Transverse colon (tissue), 4 donors: ENCODE data around the gene SWT1. TPM values are rescaled to one million over a fixed set of nuclear protein-coding genes. Genes with fewer than 3 reads are reported as not detected.

Experiments used
- DNase-seq: peaks from one replicate; pipeline ENCODE4 v3.0.0-alpha.2; 2019
- H3K27ac ChIP-seq, 4 donors: fragments of 200-600 bp; sonication (generic); 2 replicates each; pipeline ENCODE4 v1.5.1; 2016 to 2018; ENCODE audit warnings: inconsistent platforms in 4 of 4
- H3K27me3 ChIP-seq: fragments of 200-600 bp; sonication (generic); 2 replicates; pipeline ENCODE4 v1.5.1; 2017; ENCODE audit warnings: inconsistent platforms
- H3K36me3 ChIP-seq, 4 donors: fragments of 200-600 bp; sonication (generic); 2 replicates each; pipeline ENCODE4 v1.5.1; 2017 to 2019; ENCODE audit warnings: inconsistent platforms in 4 of 4
- H3K4me1 ChIP-seq, 4 donors: fragments of 200-600 bp; sonication (generic); 2 replicates each; pipeline ENCODE4 v1.5.1; 2017 to 2020; ENCODE audit warnings: inconsistent platforms in 4 of 4
- H3K4me3 ChIP-seq, 4 donors: fragments of 200-600 bp; sonication (generic); 1 replicate in 1 of 4; 2 replicates in 3 of 4; pipeline versions ENCODE4 v1.5.1 to v1.6.1; 2017 to 2019; ENCODE audit warnings: inconsistent platforms in 4 of 4
- H3K9me3 ChIP-seq, 2 donors: fragments of 200-600 bp; sonication (generic); 2 replicates each; pipeline ENCODE4 v1.5.1; 2017 to 2019; ENCODE audit warnings: inconsistent platforms in 2 of 2
- CTCF ChIP-seq, 5 experiments: fragments of 200-600 bp in 3 of 5; fragments of 450-650 bp in 2 of 5; sonication (generic) in 3 of 5; IDR thresholded peaks; 1 replicate in 2 of 5; 2 replicates in 3 of 5; pipeline ENCODE4 v1.5.1; 2016 to 2017; ENCODE audit warnings: antibody characterized with exemption in 5 of 5, inconsistent platforms in 3 of 5, mild to moderate bottlenecking in 2 of 5, moderate library complexity in 1 of 5
- EP300 ChIP-seq: sonication (generic); formaldehyde crosslinking; IDR thresholded peaks from one replicate; pipeline ENCODE4 v1.6.1; 2017; ENCODE audit warnings: antibody characterized with exemption, low read depth
- POLR2A ChIP-seq: fragments of 450-650 bp; IDR thresholded peaks from one replicate; pipeline ENCODE4 v1.6.1; 2016; ENCODE audit warnings: antibody characterized with exemption, mild to moderate bottlenecking, moderate library complexity
- POLR2AphosphoS5 ChIP-seq, 3 donors: sonication (generic); formaldehyde crosslinking; IDR thresholded peaks; one replicate each; pipeline ENCODE4 v1.6.1; 2016; ENCODE audit warnings: antibody characterized with exemption in 3 of 3
- WGBS, 2 donors: methylation state at CpG; one replicate each; pipeline ENCODE4 v1.1.5; 2018; ENCODE audit warnings: low coverage in 1 of 2; 5-methylcytosine and 5-hydroxymethylcytosine counted together
- in situ Hi-C, 4 donors: fragments of 200-750 bp; cut with MboI; loops; one replicate each; pipeline versions ENCODE4 v1.15.0 to v1.15.1; 2017; ENCODE audit warnings: low sequenced_read_pairs in 3 of 4, low pct_ligation_motif_present in 1 of 4, low pct_unique_long_range_greater_than_20kb in 1 of 4
- intact Hi-C: fragments of 100-400 bp; cut with DNase I; formaldehyde crosslinking; loops from one replicate; pipeline ENCODE4 v1.15.1; 2023; ENCODE audit warnings: low total_unique reads
- total RNA-seq, 4 donors: library from RNA; depleted of rRNA; stranded (reverse); fragments of >200 nt; gene quantifications; one replicate each; pipeline ENCODE4 v1.1.0, GENCODE V29; 2016

Gene SWT1
- total RNA-seq, 4 donors from 2014 or later, result 2.8 to 12.3 (median 10.1) TPM

- in situ Hi-C loops, result loop anchor here (10.0 to 25.0 kb wide), 3 partner anchors 156 to 371 kb away; partner anchors contain the start of gene IVNS1ABP (in 1 of the 4)
- Histone ChIP-seq H3K9me3 (no peaks in the 10 kb centered on the region), H3K27ac (no peak overlapping the region), H3K4me1 (peaks cover 6 to 26% (median 15%) of the 10 kb centered on the region in 4 donors), H3K4me3 (no peak overlapping the region), H3K36me3 (peaks cover 0 to 4% (median 0%) of the 10 kb centered on the region in 4 donors), H3K27me3 (no peaks in the 10 kb centered on the region)
- TF ChIP-seq EP300, result no peak
- TF ChIP-seq CTCF (IDR thresholded peaks at IDR 0.05), result no peak
- no peak for TF ChIP-seq POLR2A
- TF ChIP-seq POLR2AphosphoS5 (IDR thresholded peaks at IDR 0.05), result no peak
- DNase-seq, result no peak
- intact Hi-C loops, result no loop called here
- 78 to 80% methylated on average over 1 to 2 of the region's 2 CpGs for WGBS, 2 donors
These were observed 1.8 kb downstream of the SWT1 start for GRCh38 chr1:185158800-185159199.

GRCh38 chr1:185159966-185160365 lies 3.0 kb downstream of the SWT1 start:
- H3K27me3 ChIP-seq, result no peaks in the 10 kb centered on the region
- H3K27ac ChIP-seq, result no peak overlapping the region
- intact Hi-C loops (no loop called here), in situ Hi-C loops (loop anchor here (10.0 to 25.0 kb wide), 3 partner anchors 155 to 373 kb away; partner anchors contain the start of gene IVNS1ABP (in 1 of the 4))
- 91 to 94% methylated on average over 3 of the region's 3 CpGs for WGBS, 2 donors
- H3K36me3 ChIP-seq, result peaks cover 0 to 9% (median 2%) of the 10 kb centered on the region in 4 donors
- no peak for DNase-seq
- H3K4me1 ChIP-seq, result peaks cover 5 to 17% (median 12%) of the 10 kb centered on the region in 4 donors
- H3K4me3 ChIP-seq, result no peak overlapping the region
- TF ChIP-seq CTCF (IDR thresholded peaks at IDR 0.05), result no peak
- no peaks in the 10 kb centered on the region for H3K9me3 ChIP-seq

- Histone ChIP-seq H3K9me3 (no peaks in the 10 kb centered on the region), H3K27ac (no peak overlapping the region), H3K4me3 (no peak overlapping the region), H3K36me3 (peaks cover 0 to 15% (median 6%) of the 10 kb centered on the region in 4 donors), H3K4me1 (peaks cover 0 to 10% (median 5%) of the 10 kb centered on the region in 4 donors), H3K27me3 (no peaks in the 10 kb centered on the region)
- DNase-seq, result no peak
- intact Hi-C loops, result no loop called here
- 80 to 85% methylated on average over 3 to 4 of the region's 4 CpGs for WGBS, 2 donors
- in situ Hi-C loops, result loop anchor here (25.0 kb wide), 2 partner anchors 350 to 375 kb away; no protein-coding TSS in a partner anchor
- TF ChIP-seq CTCF (IDR thresholded peaks at IDR 0.05), result no peak
- no peak for TF ChIP-seq POLR2A
- TF ChIP-seq EP300, result no peak
- TF ChIP-seq POLR2AphosphoS5 (IDR thresholded peaks at IDR 0.05), result no peak
These were observed 5.5 kb downstream of the SWT1 start for GRCh38 chr1:185162491-185162890.

- Histone ChIP-seq H3K4me1 (no peaks in the 10 kb centered on the region), H3K9me3 (no peaks in the 10 kb centered on the region), H3K36me3 (peaks cover 0 to 20% (median 6%) of the 10 kb centered on the region in 4 donors), H3K27me3 (no peaks in the 10 kb centered on the region), H3K4me3 (no peak overlapping the region), H3K27ac (no peak overlapping the region)
- TF ChIP-seq CTCF (IDR thresholded peaks at IDR 0.05) (no peak), EP300 (no peak), POLR2AphosphoS5 (IDR thresholded peaks at IDR 0.05) (no peak), POLR2A (no peak)
- in situ Hi-C loops, result loop anchor here (25.0 kb wide), 2 partner anchors 354 to 379 kb away; no protein-coding TSS in a partner anchor
- WGBS, 2 donors, result 22 to 55% methylated on average over 1 of the region's 1 CpG
- intact Hi-C loops, result no loop called here
- DNase-seq, result no peak
These were observed 9.1 kb downstream of the SWT1 start for GRCh38 chr1:185166106-185166505.
